K562 (cell line): ENCODE measurements around the gene NEU1. TPM values are rescaled to one million over a fixed set of nuclear protein-coding genes. Genes with fewer than 3 reads are reported as not detected.

ENCODE experiments used
- CGGBP1 ChIP-seq: fragments of 250-450 bp; sonication (Bioruptor Pico); IDR thresholded peaks from 2 replicates; pipeline ENCODE4 v1.9.0; 2021; ENCODE audit warnings: mild to moderate bottlenecking
- E4F1 ChIP-seq: fragments of 250-450 bp; sonication (Bioruptor Pico); IDR thresholded peaks from 2 replicates; pipeline ENCODE4 v1.5.0; 2021; ENCODE audit warnings: mild to moderate bottlenecking, borderline replicate concordance
- FIP1L1 ChIP-seq: fragments of 200-400 bp; formaldehyde crosslinking; IDR thresholded peaks from 2 replicates; pipeline ENCODE4 v1.6.1; 2018; ENCODE audit warnings: mild to moderate bottlenecking, low read depth, low read length; ENCODE audit not compliant: poor library complexity, severe bottlenecking
- GMEB1 ChIP-seq: fragments of 250-450 bp; sonication (Bioruptor Pico); IDR thresholded peaks from 2 replicates; pipeline ENCODE4 v1.4.0; 2020; ENCODE audit warnings: mild to moderate bottlenecking
- GTF2B ChIP-seq: IDR thresholded peaks from 2 replicates; pipeline ENCODE4 v1.6.1; 2011; ENCODE audit not compliant: insufficient read length; ENCODE audit errors: extremely low read depth
- HDAC3 ChIP-seq: fragments of 450-650 bp; IDR thresholded peaks from 2 replicates; pipeline ENCODE4 v1.6.1; 2018; ENCODE audit warnings: borderline replicate concordance, mild to moderate bottlenecking, moderate library complexity; ENCODE audit not compliant: partially characterized antibody
- HOXB6 ChIP-seq: fragments of 250-450 bp; sonication (Bioruptor Pico); IDR thresholded peaks from 2 replicates; pipeline ENCODE4 v1.5.1; 2022; ENCODE audit warnings: mild to moderate bottlenecking, borderline replicate concordance
- KAT7 ChIP-seq: sonication (generic); formaldehyde crosslinking; IDR thresholded peaks from 2 replicates; pipeline ENCODE4 v1.8.0; 2022; ENCODE audit warnings: missing genetic modification reagents, mild to moderate bottlenecking, borderline replicate concordance
- MBD2 ChIP-seq: sonication (generic); IDR thresholded peaks from 2 replicates; pipeline ENCODE4 v1.6.1; 2016; ENCODE audit warnings: low read depth, borderline replicate concordance
- NFIX ChIP-seq: fragments of 250-450 bp; sonication (Bioruptor Pico); IDR thresholded peaks from 2 replicates; pipeline ENCODE4 v1.4.0; 2020; ENCODE audit warnings: low read depth, mild to moderate bottlenecking, moderate library complexity
- PKNOX1 ChIP-seq: fragments of 450-650 bp; IDR thresholded peaks from 2 replicates; pipeline ENCODE4 v1.6.1; 2016
- POLR2A ChIP-seq: fragments of 450-650 bp; conservative IDR thresholded peaks from 2 replicates; pipeline ENCODE4 v1.6.1; 2016
- PREB ChIP-seq: sonication (generic); formaldehyde crosslinking; IDR thresholded peaks from 2 replicates; pipeline ENCODE4 v1.8.1; 2023; ENCODE audit warnings: mild to moderate bottlenecking, missing genetic modification reagents
- SRSF1 ChIP-seq: fragments of 200-400 bp; formaldehyde crosslinking; IDR thresholded peaks from 2 replicates; pipeline ENCODE4 v1.6.1; 2017; ENCODE audit warnings: mild to moderate bottlenecking, low read depth, low read length, moderate library complexity
- TSC22D4 ChIP-seq: fragments of 450-650 bp; IDR thresholded peaks from 2 replicates; pipeline ENCODE4 v1.6.1; 2016; ENCODE audit warnings: missing genetic modification characterization, missing biosample characterization, control low read depth
- ZFX ChIP-seq: sonication (generic); formaldehyde crosslinking; IDR thresholded peaks from 2 replicates; pipeline ENCODE4 v1.8.0; 2022; ENCODE audit warnings: mild to moderate bottlenecking, missing genetic modification reagents, moderate library complexity
- ZNF232 ChIP-seq: sonication (generic); formaldehyde crosslinking; IDR thresholded peaks from 2 replicates; pipeline ENCODE4 v1.8.0; 2022; ENCODE audit warnings: mild to moderate bottlenecking, missing genetic modification reagents
- ZNF24 ChIP-seq: fragments of 450-650 bp; IDR thresholded peaks from 2 replicates; pipeline ENCODE4 v1.6.1; 2016
- ZNF311 ChIP-seq: fragments of 250-450 bp; sonication (Bioruptor Pico); IDR thresholded peaks from 2 replicates; pipeline ENCODE4 v1.4.0; 2020; ENCODE audit warnings: mild to moderate bottlenecking, moderate library complexity
- ZNF766 ChIP-seq: fragments of 200-800 bp; sonication (Bioruptor generic); conservative IDR thresholded peaks from 2 replicates; pipeline ENCODE4 v1.6.1; 2016; ENCODE audit warnings: missing genetic modification characterization, missing compliant biosample characterization
- ZNF79 ChIP-seq: fragments of 250-450 bp; sonication (Bioruptor Pico); IDR thresholded peaks from 2 replicates; pipeline ENCODE4 v1.4.0; 2020; ENCODE audit warnings: low read depth, mild to moderate bottlenecking, moderate library complexity
- polyA plus RNA-seq, 8 experiments: library from polyadenylated mRNA; depleted of rRNA in 4 of 8; stranded (reverse) in 5 of 8; unstranded in 3 of 8; fragments of >200 nt; fragmentation: Nextera tagmentation in 2 of 8; fragmentation: Illumina TruSeq in 1 of 8; extraction: Ambion mirVana in 2 of 8; extraction: Trizol in 1 of 8; gene quantifications; 2 replicates each; pipeline versions ENCODE4 v1.2.1 to v1.2.3, GENCODE V29; 2011 to 2014; ENCODE audit warnings: inconsistent platforms in 1 of 8, missing spikeins in 1 of 8
- total RNA-seq, 7 experiments: library from RNA; depleted of rRNA in 6 of 7; stranded (reverse); fragments of >200 nt in 6 of 7; fragmentation: Illumina TruSeq in 2 of 7; extraction: Trizol in 2 of 7; gene quantifications; 2 replicates each; pipeline versions ENCODE4 v1.2.1 to v1.2.3, GENCODE V29; 2011 to 2021; ENCODE audit warnings: low replicate concordance in 1 of 7

Gene NEU1
- total and polyA plus RNA-seq, 9 of the 15 experiments (the other 6 are each of a cell fraction or from before 2014, with no cell fraction given), result 14.8 to 67.8 (median 51.0) TPM

GRCh38 chr6:31862344-31863235 is at the start of gene NEU1 (continued):
- TF ChIP-seq GMEB1 (CRISPR knock-in tag), result peak; percentile 40; the same call in 1 of the 2 replicates
- TF ChIP-seq GTF2B, result no peak
- no peak for TF ChIP-seq SRSF1
- TF ChIP-seq ZNF232 (CRISPR knock-in tag), result no peak
- TF ChIP-seq E4F1, result no peak
- TF ChIP-seq NFIX (CRISPR knock-in tag), result no peak
- TF ChIP-seq ZNF24, result no peak
- peak; percentile 55; the same call in 1 of the 2 replicates for TF ChIP-seq ZFX
- TF ChIP-seq CGGBP1 (CRISPR knock-in tag), result 0 out of 2 replicates have a peak, but pooled peaks have one; percentile 37
- peak; percentile 21; the same call in 1 of the 2 replicates for TF ChIP-seq KAT7 (CRISPR knock-in tag)
- TF ChIP-seq MBD2, result peak; percentile 92
- TF ChIP-seq ZNF79, result no peak
- TF ChIP-seq HOXB6 (CRISPR knock-in tag), result no peak
- TF ChIP-seq HDAC3, result no peak
- no peak for TF ChIP-seq ZNF311 (CRISPR knock-in tag)
- TF ChIP-seq PKNOX1, result peak; percentile 93
- no peak for TF ChIP-seq ZNF766
- TF ChIP-seq TSC22D4 (tag), result no peak
- TF ChIP-seq FIP1L1, result peak; percentile 89
- TF ChIP-seq POLR2A, result peak; percentile 98
- peak; percentile 99 for TF ChIP-seq PREB (CRISPR knock-in tag)
